GM12873 (cell line): ENCODE data around the gene PLK5.

Experiments used
- CTCF ChIP-seq: IDR thresholded peaks from 2 replicates; pipeline ENCODE4 v1.5.1; 2012; ENCODE audit warnings: low read depth, mild to moderate bottlenecking, moderate library complexity, low read length, control low read depth; ENCODE audit not compliant: insufficient read depth; ENCODE audit errors: missing control alignments

PLK5 gene

DNA sequence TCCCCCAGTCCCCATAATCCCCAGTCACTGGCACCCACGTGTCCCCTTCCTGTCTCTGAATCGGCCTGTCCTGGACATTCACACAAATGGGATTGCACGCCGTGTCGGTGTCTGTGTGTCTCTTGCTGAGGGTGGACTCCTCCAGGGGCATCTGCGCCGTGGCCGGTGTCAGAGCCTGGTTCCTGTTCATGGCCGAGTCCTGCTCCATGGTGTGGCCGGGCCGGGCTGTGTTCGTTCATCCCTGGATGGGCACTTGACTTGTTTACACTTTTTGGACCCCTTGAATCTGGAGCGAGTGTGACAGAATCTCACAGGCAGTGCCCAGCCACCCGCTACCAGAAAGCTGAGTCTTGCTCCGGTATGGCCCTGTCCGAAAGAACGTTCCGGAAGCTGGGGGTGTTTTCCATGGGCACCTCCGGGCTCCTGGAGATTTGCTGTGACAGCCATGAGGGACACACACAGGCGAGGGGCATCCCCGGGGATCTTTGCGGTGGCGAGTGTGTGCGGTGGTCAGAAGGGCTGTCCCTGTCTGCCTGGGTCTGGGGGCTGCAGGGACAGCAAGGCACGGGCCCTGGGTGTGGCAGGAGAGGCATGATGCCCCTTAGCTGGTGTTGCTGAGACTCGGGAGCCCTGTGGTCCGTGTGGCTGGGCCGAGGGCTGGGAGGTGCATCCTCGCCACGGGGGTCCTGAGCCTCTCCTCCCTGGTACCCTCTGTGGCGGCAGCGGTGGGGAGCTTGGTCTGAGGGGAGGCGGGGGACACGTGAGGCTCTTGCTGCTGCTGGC, 50.7 kb downstream of the PLK5 start:
- no peak for TF ChIP-seq CTCF

DNA sequence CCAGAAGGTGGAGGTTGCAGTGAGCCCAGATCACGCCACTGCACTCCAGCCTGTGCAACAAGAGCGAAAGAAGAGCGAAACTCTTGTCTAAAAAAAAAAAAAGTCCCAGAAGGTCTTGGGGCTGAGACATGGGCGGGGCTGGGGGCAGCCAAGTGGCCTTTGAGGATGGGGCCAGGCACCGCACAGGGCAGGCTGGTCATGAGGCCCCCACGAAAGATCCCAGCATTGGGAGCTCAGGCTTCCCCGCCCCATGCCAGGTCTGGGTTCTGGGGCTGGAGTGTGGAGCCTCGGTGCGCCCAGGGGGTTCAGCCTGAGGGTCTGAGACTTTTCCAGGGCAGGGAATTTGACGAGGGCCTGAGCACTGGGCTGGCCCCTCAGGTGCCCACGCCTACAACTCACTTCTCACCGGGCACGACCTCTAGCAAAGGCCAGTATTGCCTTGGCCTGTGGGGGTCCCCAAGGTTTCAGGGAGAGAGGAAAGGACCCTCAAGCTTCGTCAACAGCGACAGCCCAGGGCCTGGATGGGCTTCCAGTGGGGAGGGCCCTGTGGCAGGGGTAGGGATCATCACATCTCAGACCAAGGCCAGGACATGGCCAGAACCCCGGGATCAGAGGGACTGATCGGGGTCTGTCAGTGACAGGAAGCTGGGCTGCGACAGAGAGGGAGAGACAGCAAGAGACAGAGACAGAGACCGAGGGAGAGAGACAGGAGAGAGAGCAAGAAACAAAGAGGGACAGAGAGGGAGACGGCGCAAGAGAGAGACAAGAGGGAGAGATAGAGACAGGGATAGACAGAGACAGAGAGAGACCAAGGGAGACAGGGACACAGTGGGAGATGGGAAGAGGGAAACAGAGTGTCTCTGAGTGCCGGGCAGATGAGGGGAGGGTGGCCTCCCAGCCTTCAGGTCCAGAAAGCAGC, 51.7 kb downstream of the PLK5 start:
- TF ChIP-seq CTCF: no peak

DNA sequence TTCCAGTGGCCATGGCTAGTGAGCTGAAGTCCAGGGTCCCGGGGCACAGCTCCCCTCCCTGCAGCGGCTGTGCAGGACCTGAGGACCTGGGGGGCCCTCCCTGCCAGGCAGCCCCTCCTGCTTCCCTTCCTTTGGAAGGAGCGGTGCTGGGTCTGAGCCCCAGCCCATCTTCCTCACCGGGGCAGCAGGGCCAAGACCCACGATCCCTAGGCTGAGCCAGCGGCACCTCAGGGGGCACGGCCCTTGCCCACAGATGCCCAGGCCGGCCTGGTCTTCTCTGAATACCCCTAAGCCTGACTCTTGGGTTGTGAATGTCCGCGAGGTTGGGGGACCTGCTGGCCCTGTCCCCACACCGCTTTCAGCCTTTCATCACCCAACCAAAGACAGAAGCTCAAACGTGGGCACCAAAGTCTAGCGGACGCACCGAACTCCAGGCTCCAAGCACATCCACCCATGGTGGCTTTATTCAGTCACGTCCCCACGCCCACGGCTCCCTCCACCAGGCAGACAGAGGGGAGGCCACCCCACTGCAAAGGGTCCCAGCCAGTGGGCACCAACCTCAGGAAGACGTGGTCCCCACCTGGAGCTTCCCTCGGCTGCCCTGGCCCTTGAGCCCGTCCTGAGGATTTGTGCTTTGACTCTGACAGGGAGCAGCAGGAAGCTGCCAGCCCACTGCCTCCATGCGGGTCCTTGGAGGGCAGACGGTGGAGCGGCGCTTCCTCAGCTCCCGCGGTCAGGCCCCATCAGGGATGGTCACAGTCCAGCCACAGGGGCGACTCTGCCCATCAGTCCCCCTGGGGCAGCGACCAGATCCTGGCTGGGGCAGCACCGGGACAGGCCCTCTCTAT, 52.6 kb downstream of the PLK5 start:
- TF ChIP-seq CTCF: no peak

- TF ChIP-seq CTCF: no peak
These were observed 53.4 kb downstream of the PLK5 start for GRCh38 chr19:1577090-1577928.

DNA sequence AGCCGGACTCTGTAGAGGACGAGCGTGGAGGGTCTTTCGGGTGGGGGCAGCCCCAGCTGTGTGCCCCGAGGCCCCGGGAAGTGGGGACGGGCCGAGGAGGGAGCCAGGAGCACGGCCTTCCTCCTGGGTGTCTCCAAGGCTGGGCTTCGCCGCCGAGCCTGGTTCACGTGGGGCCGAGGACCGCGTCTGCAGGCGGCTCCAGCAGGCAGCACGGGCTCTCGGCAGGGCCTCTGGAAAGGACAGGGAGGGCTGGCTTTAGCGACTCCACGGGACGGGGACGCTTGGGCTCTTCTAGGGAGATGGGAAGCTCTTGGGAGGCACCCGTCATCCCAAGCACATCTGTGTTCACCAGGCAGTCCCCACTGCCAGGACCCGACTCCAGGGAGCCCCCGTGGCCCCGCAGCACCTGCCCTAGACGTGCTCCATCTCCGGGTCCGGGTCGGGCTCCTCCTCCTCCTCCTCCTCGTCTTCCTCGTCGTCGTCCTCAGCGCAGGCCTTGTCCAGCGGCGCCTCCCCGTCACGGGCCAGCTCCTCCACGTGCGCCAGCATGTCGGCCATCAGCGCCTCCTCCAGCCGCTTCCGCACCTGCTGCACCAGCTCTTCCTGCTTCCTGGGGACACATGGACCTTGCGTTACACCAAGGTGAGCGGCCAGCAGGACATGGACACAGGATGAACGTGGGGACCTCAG, 54.2 kb downstream of the PLK5 start:
- no peak for TF ChIP-seq CTCF

- no peak for TF ChIP-seq CTCF
These were observed 55.3 kb downstream of the PLK5 start for GRCh38 chr19:1579222-1579621.
